Choroid plexus epithelial cell (primary cell): ENCODE measurements around the gene RTL10.

Experiments used
- DNase-seq: peaks from one replicate; pipeline ENCODE4 v3.0.0-alpha.2; 2010; ENCODE audit warnings: low read depth
- H3K4me3 ChIP-seq: 2 replicates; pipeline ENCODE4 v1.5.1; 2011; ENCODE audit warnings: low read depth, mild to moderate bottlenecking, control low read depth, low read length, moderate library complexity
- CTCF ChIP-seq: conservative IDR thresholded peaks from 2 replicates; pipeline ENCODE4 v1.5.1; 2011; ENCODE audit warnings: low read depth, mild to moderate bottlenecking, control low read depth, inconsistent platforms, low read length, moderate library complexity

Gene RTL10

DNA sequence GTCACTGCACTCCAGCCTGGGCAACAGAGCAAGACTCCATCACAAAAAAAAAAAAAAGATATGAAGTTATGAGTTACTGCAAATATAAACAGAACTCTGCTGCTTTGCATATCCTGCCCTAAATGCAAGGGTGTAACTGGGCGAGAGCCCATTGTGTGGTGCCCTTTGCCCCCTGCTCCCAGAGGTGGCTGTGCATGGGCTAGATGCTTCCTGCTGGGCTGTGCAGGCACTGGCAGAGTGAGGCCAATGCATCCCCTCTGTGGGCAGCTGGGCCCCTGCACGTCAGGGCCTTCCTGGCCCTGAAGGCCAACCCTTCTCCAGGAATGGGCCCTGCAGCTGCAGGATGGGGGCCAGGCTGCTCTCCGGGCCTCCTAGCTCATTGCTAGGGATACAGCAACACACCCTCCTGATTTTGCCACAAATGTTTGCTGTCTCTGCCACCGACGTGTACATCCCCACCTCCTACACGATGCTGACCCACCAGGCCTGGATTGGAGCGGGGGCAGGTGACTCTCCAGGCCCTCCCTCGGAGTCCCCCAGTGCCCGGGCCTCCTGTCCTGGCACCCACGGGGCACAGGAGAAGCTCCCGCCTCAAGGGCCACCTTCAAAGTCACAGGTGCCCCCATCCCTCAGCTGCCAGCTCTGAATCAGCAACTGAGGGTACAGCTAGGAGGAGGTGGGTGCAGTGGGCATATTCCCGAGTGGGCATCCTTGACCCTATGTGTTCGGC is 46.2 kb upstream of the RTL10 start:
- TF ChIP-seq CTCF = no peak
- DNase-seq = no peak
- H3K4me3 ChIP-seq = no peak overlapping the region

- TF ChIP-seq CTCF = no peak
- no peak overlapping the region for H3K4me3 ChIP-seq
- DNase-seq = no peak
Measured at GRCh38 chr22:19898831-19899567, 44.3 kb upstream of the RTL10 start.

GRCh38 chr22:19898145-19898544 is 43.5 kb upstream of the RTL10 start:
- no peak overlapping the region for H3K4me3 ChIP-seq
- TF ChIP-seq CTCF = no peak
- DNase-seq = no peak

GRCh38 chr22:19897726-19898125 is 43.1 kb upstream of the RTL10 start:
- no peak for TF ChIP-seq CTCF
- no peak for DNase-seq
- H3K4me3 ChIP-seq = no peak overlapping the region

- no peak for DNase-seq
- TF ChIP-seq CTCF = no peak
- H3K4me3 ChIP-seq = no peak overlapping the region
Measured at GRCh38 chr22:19896665-19897355, 42.1 kb upstream of the RTL10 start.

GRCh38 chr22:19895160-19895849 is 40.6 kb upstream of the RTL10 start:
- DNase-seq = no peak
- no peak for TF ChIP-seq CTCF
- no peak overlapping the region for H3K4me3 ChIP-seq
